ENCODE data around the gene WNT10A.
"Not testable (repeated sequence)": the region's sequence is repeated elsewhere in the genome, so short reads cannot be mapped to it uniquely, and the experiment has no call there.

The WNT10A gene

DNA sequence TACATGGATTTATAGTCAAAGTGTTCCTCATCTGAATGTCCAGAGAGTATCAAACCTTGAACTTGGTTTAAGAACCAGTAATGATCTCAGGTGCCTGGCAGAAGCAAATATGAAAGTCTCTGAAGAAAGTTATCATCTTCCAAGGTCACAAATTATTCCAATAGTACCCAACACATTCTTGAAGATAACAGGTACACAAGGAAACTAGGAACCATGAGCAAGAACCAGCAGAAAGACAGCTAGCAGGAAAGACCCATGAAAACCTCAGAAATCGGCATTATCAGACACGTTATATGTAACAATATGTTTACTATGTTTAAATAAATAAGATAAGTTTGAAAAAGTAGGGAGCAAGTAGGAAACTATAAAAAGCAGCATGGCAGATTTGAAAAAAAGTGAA, 43.2 kb upstream of the WNT10A start:
- ChIA-PET POLR2A (ENCODE audit: low non-redundant PET) (interaction anchor here (0.6 kb wide), 2 partner anchors 135 to 359 kb away, joined by 3 read pairs; no protein-coding TSS in a partner anchor), CTCF (interaction anchor here (0.6 kb wide), 1 partner anchor 220 kb away, joined by 4 read pairs; no protein-coding TSS in a partner anchor)
- no peak overlapping the region for H3K27ac ChIP-seq
- no peak for TF ChIP-seq CTCF (conservative IDR thresholded peaks at IDR 0.05; ENCODE audit: low read depth)
- DNase-seq (ENCODE audit: low spot score), result no peak

DNA sequence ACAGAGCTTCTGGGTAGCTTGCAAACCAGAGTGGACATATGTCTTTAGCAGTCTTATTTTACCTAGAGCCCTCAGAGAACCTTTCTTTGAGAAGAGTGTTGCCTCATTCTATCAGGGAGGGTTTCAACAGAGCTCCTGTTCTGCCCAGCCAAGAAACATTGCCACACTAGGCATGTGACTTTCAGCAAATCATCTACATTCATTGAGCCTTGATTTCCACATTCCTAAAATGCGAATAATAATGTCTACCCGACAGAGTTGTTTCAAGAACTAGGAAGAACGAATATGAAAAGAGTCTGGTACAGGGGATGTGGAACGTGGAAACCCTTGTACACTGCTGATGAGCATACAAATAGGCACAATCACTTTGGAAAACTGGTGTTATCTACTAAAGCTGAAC, 41.2 kb upstream of the WNT10A start:
- no peak for DNase-seq (ENCODE audit: low spot score)
- H3K27ac ChIP-seq, result no peak overlapping the region
- ChIA-PET CTCF (interaction anchor here (1.1 kb wide), 1 partner anchor 180 kb away, joined by 3 read pairs; no protein-coding TSS in a partner anchor), POLR2A (ENCODE audit: low non-redundant PET) (interaction anchor here (1.0 kb wide), 1 partner anchor 180 kb away, joined by 3 read pairs; the partner anchor contains the start of genes BCS1L and ZNF142)
- TF ChIP-seq CTCF (conservative IDR thresholded peaks at IDR 0.05; ENCODE audit: low read depth), result no peak

GRCh38 chr2:218839888-218840287, 40.8 kb upstream of the WNT10A start:
- H3K27ac ChIP-seq, result no peak overlapping the region
- POLR2A ChIA-PET (ENCODE audit: low non-redundant PET), result interaction anchor here (1.0 kb wide), 1 partner anchor 180 kb away, joined by 3 read pairs; the partner anchor contains the start of genes BCS1L and ZNF142
- no peak for DNase-seq (ENCODE audit: low spot score)
- CTCF ChIA-PET, result interaction anchor here (1.1 kb wide), 1 partner anchor 181 kb away, joined by 3 read pairs; no protein-coding TSS in a partner anchor
- no peak for TF ChIP-seq CTCF (conservative IDR thresholded peaks at IDR 0.05; ENCODE audit: low read depth)

DNA sequence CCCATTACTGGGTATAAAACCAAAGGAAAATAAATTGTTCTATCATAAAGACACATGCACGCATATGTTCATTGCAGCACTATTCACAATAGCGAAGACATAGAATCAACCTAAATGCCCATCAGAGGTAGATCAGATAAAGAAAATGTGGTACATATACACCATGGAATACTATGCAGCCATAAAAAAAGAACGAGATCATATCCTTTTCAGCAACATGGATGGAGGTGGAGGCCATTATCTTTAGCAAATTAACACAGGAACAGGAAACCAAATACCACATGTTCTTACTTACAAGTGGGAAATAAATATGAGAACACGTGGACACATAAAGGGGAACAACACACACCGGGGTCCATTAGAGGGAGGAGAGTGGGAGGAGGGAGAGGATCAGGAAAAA, 36.3 kb upstream of the WNT10A start:
- H3K27ac ChIP-seq; CTCF ChIA-PET; DNase-seq (ENCODE audit: low spot score); POLR2A ChIA-PET (ENCODE audit: low non-redundant PET): not testable (repeated sequence)

DNA sequence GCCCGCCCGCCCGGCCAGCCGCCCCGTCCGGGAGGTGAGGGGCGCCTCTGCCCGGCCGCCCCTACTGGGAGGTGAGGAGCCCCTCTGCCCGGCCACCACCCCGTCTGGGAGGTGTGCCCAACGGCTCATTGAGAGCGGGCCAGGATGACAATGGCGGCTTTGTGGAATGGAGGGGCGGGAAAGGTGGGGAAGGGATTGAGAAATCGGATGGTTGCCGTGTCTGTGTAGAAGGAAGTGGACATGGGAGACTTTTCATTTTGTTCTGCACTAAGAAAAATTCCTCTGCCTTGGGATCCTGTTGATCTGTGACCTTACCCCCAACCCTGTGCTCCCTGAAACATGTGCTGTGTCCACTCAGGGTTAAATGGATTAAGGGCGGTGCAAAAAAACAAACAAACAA, 33.7 kb upstream of the WNT10A start:
- CTCF ChIA-PET, result interaction anchor here (0.5 to 1.3 kb wide), 44 partner anchors 11 to 509 kb away, joined by 3 to 22 read pairs (median 5); partner anchors contain the start of genes BCS1L, RNF25, STK36 and ZNF142
- POLR2A ChIA-PET (ENCODE audit: low non-redundant PET); DNase-seq (ENCODE audit: low spot score); H3K27ac ChIP-seq: not testable (repeated sequence)

DNA sequence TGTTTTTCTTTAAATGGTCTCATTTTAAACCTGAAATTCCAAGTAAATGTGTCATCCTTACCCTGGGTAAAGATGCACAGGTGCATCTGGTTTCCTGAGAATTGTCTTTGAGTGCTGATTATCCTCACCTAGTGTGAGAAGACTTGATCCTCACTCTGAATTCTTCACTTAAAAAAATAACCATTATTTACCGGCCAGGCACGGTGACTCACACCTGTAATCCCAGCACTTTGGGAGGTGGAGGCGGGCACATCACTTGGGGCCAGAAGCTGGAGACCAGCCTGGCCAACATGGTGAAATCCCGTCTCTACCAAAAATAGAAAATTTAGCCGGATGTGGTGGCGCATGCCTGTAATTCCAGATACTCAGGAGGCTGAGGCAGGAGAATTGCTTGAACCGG, 30.9 kb upstream of the WNT10A start:
- H3K27ac ChIP-seq, result no peak overlapping the region; the same call in 1 of the 2 replicates
- peak; percentile 68 for DNase-seq (ENCODE audit: low spot score)
- no peak for TF ChIP-seq CTCF (conservative IDR thresholded peaks at IDR 0.05; ENCODE audit: low read depth)
- ChIA-PET POLR2A (ENCODE audit: low non-redundant PET) (no interaction called here), CTCF (interaction anchor here (1.2 kb wide), 1 partner anchor 99 kb away, joined by 4 read pairs; no protein-coding TSS in a partner anchor)

DNA sequence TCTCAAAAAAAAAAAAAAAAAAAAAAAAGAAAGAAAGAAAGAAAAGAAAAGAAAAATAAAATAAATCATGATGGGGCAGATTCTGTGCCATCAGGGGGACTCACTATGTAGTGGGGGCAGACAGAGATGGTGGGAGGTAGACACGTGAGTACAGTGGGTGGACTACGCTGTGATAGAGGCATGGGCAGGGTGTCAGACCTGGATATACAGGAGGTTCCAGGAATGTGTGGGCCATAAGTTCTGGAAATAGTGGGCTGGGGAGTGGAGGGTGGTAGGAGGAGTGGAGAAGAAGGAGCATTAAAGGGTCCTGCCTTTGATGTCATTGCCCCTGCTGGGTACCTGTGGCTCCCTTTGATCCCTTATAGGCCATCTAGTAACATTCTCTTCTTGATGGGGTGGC, 29.9 kb upstream of the WNT10A start:
- no peak overlapping the region for H3K27ac ChIP-seq
- no peak for DNase-seq (ENCODE audit: low spot score)
- ChIA-PET POLR2A (ENCODE audit: low non-redundant PET) (no interaction called here), CTCF (interaction anchor here (0.6 to 3.8 kb wide), 2 partner anchors 47 to 248 kb away, joined by 3 to 21 read pairs; no protein-coding TSS in a partner anchor)
- TF ChIP-seq CTCF (conservative IDR thresholded peaks at IDR 0.05; ENCODE audit: low read depth), result no peak

All from RWPE1 (cell line).